Cerebellar cortex (tissue), 1 donor: ENCODE data around the gene TMEM14A.

ENCODE experiments used
- DNase-seq: peaks from one replicate; pipeline ENCODE4 v3.0.0-alpha.2; 2015; ENCODE audit warnings: low spot score

The TMEM14A gene

DNA sequence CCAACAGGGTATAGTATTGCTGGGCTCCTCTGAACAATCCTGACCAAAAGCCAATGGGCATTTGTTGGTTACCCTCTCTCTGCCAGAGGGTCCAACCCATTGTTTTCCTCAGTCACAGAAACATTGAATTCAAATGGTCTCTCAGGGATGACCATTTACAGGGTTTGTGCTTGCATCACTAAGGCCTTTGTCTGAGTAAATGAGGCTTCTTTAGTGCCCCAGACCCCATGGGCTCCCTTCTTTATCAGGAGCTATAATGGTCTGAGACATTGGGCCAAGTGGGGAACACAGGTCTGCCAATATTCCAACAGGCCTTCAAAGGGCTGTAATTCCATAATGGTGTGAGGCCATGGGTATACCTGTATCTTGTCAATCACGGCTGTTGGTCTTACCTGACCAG, 65.2 kb downstream of the TMEM14A start:
- no peak for DNase-seq
